HepG2 (cell line): ENCODE measurements around the gene CATSPERE. TPM values are rescaled to one million over a fixed set of nuclear protein-coding genes. Genes with fewer than 3 reads are reported as not detected.

Experiments used
- ATRX ChIP-seq: sonication (generic); formaldehyde crosslinking; IDR thresholded peaks from 2 replicates; pipeline ENCODE4 v1.4.0; 2020; ENCODE audit warnings: missing genetic modification reagents, borderline replicate concordance
- CHD4 ChIP-seq: fragments of 200-600 bp; sonication (generic); IDR thresholded peaks from 2 replicates; pipeline ENCODE4 v1.7.0; 2017; ENCODE audit warnings: mild to moderate bottlenecking, low read length, borderline replicate concordance
- ETV6 ChIP-seq: sonication (generic); formaldehyde crosslinking; conservative IDR thresholded peaks from 2 replicates; pipeline ENCODE4 v1.4.0; 2020; ENCODE audit warnings: missing genetic modification reagents
- FOSL2 ChIP-seq: sonication (generic); formaldehyde crosslinking; IDR thresholded peaks from 2 replicates; pipeline ENCODE4 v1.4.0; 2020; ENCODE audit warnings: missing genetic modification reagents
- GATAD2A ChIP-seq: IDR thresholded peaks from 2 replicates; pipeline ENCODE4 v1.6.1; 2016
- HDAC2 ChIP-seq: sonication (generic); formaldehyde crosslinking; IDR thresholded peaks from 2 replicates; pipeline ENCODE4 v1.4.0; 2020; ENCODE audit warnings: missing genetic modification reagents
- IRX3 ChIP-seq: sonication (generic); formaldehyde crosslinking; IDR thresholded peaks from 2 replicates; pipeline ENCODE4 v1.8.1; 2023; ENCODE audit warnings: mild to moderate bottlenecking, low read depth, missing genetic modification reagents, borderline replicate concordance
- KDM4B ChIP-seq: sonication (generic); formaldehyde crosslinking; IDR thresholded peaks from 2 replicates; pipeline ENCODE4 v1.4.0; 2020; ENCODE audit warnings: missing genetic modification reagents
- MBNL3 ChIP-seq: fragments of 250-450 bp; sonication (Bioruptor Pico); conservative IDR thresholded peaks from 2 replicates; pipeline ENCODE4 v1.8.0; 2022; ENCODE audit warnings: mild to moderate bottlenecking, inconsistent platforms
- MED13 ChIP-seq: sonication (generic); formaldehyde crosslinking; IDR thresholded peaks from 2 replicates; pipeline ENCODE4 v1.5.0; 2020; ENCODE audit warnings: missing genetic modification reagents
- MXD4 ChIP-seq: IDR thresholded peaks from 2 replicates; pipeline ENCODE4 v1.6.1; 2016; ENCODE audit warnings: mild to moderate bottlenecking, missing biosample characterization, missing genetic modification reagents
- NR3C1 ChIP-seq: sonication (generic); formaldehyde crosslinking; IDR thresholded peaks from 2 replicates; pipeline ENCODE4 v1.4.0; 2020; ENCODE audit warnings: missing genetic modification reagents
- PRMT3 ChIP-seq: sonication (generic); formaldehyde crosslinking; IDR thresholded peaks from 2 replicates; pipeline ENCODE4 v1.8.1; 2022; ENCODE audit warnings: low read depth, mild to moderate bottlenecking, moderate library complexity, missing genetic modification reagents, borderline replicate concordance
- RBM22 ChIP-seq: fragments of 200-400 bp; formaldehyde crosslinking; optimal IDR thresholded peaks from 2 replicates; pipeline ENCODE3; 2017; ENCODE audit warnings: mild to moderate bottlenecking, low read length, moderate library complexity
- SP4 ChIP-seq: sonication (generic); formaldehyde crosslinking; IDR thresholded peaks from 2 replicates; pipeline ENCODE4 v1.8.1; 2023; ENCODE audit warnings: mild to moderate bottlenecking, missing genetic modification reagents
- TCF7L2 ChIP-seq: IDR thresholded peaks from 2 replicates; pipeline ENCODE4 v1.6.1; 2011; ENCODE audit warnings: mild to moderate bottlenecking, low read depth, low read length, moderate library complexity
- TRIM24 ChIP-seq: sonication (generic); formaldehyde crosslinking; IDR thresholded peaks from 2 replicates; pipeline ENCODE4 v1.8.0; 2022; ENCODE audit warnings: mild to moderate bottlenecking, missing genetic modification reagents
- ZKSCAN1 ChIP-seq: fragments of 150-350 bp; IDR thresholded peaks from 2 replicates; pipeline ENCODE4 v1.6.1; 2014; ENCODE audit warnings: low read length
- ZNF124 ChIP-seq: sonication (generic); formaldehyde crosslinking; IDR thresholded peaks from 2 replicates; pipeline ENCODE4 v1.4.0; 2020; ENCODE audit warnings: missing genetic modification reagents
- ZNF354B ChIP-seq: sonication (generic); formaldehyde crosslinking; IDR thresholded peaks from 2 replicates; pipeline ENCODE4 v1.8.0; 2022; ENCODE audit warnings: mild to moderate bottlenecking, missing genetic modification reagents
- ZNF383 ChIP-seq: sonication (generic); formaldehyde crosslinking; IDR thresholded peaks from 2 replicates; pipeline ENCODE4 v1.4.0; 2020; ENCODE audit warnings: missing genetic modification reagents, mild to moderate bottlenecking, borderline replicate concordance
- ZNF512B ChIP-seq: sonication (generic); formaldehyde crosslinking; IDR thresholded peaks from 2 replicates; pipeline ENCODE4 v1.5.1; 2020; ENCODE audit warnings: missing genetic modification reagents, mild to moderate bottlenecking, borderline replicate concordance
- ZNF572 ChIP-seq: sonication (generic); formaldehyde crosslinking; IDR thresholded peaks from 2 replicates; pipeline ENCODE4 v1.5.1; 2020; ENCODE audit warnings: mild to moderate bottlenecking, missing genetic modification reagents
- ZNF644 ChIP-seq: IDR thresholded peaks from 2 replicates; pipeline ENCODE4 v1.6.1; 2016; ENCODE audit warnings: low read depth
- polyA plus RNA-seq, 8 experiments: library from polyadenylated mRNA; depleted of rRNA in 3 of 8; stranded (reverse) in 7 of 8; unstranded in 1 of 8; fragments of >200 nt; fragmentation: Illumina TruSeq in 4 of 8; extraction: Trizol in 4 of 8; gene quantifications; 2 replicates each; pipeline versions ENCODE4 v1.2.1 to v1.2.3, GENCODE V29; 2011 to 2016; ENCODE audit warnings: low read depth in 4 of 8, missing spikeins in 1 of 8, mixed read lengths in 1 of 8; ENCODE audit not compliant: insufficient read depth in 1 of 8
- total RNA-seq, 5 experiments: library from RNA; depleted of rRNA; stranded (reverse); fragments of >200 nt; fragmentation: Illumina TruSeq; extraction: Trizol; gene quantifications; 2 replicates each; pipeline ENCODE4 v1.2.3, GENCODE V29; 2016; ENCODE audit warnings: low read depth in 1 of 5
- TF ChIP-seq, protein P1 (sequence below): sonication (generic); formaldehyde crosslinking; IDR thresholded peaks from 2 replicates; pipeline ENCODE4 v1.4.0; 2020; ENCODE audit warnings: mild to moderate bottlenecking, missing genetic modification reagents
- TF ChIP-seq, protein P2 (sequence below): sonication (generic); formaldehyde crosslinking; IDR thresholded peaks from 2 replicates; pipeline ENCODE4 v1.8.1; 2022; ENCODE audit warnings: low read depth, mild to moderate bottlenecking, missing genetic modification reagents

Gene CATSPERE
- total and polyA plus RNA-seq, 2 of the 13 experiments (the other 11 are each of a cell fraction or from before 2014, with no cell fraction given): 0.34 to 0.51 TPM

- TF ChIP-seq ZNF124 (CRISPR knock-in tag) (no peak), FOSL2 (CRISPR knock-in tag) (no peak), PRMT3 (no peak), ATRX (CRISPR knock-in tag) (no peak), ZKSCAN1 (no peak), CHD4 (no peak), NR3C1 (CRISPR knock-in tag) (no peak), HDAC2 (CRISPR knock-in tag) (no peak), ETV6 (CRISPR knock-in tag) (no peak), ZNF383 (no peak), SP4 (peak; percentile 71), RBM22 (no peak), TRIM24 (no peak), ZNF354B (CRISPR knock-in tag) (no peak), TCF7L2 (no peak), IRX3 (peak; percentile 46; the same call in 1 of the 2 replicates), MED13 (CRISPR knock-in tag) (no peak), KDM4B (no peak), ZNF572 (CRISPR knock-in tag) (no peak), MXD4 (CRISPR knock-in tag) (peak; percentile 85), ZNF512B (CRISPR knock-in tag) (no peak), GATAD2A (CRISPR knock-in tag) (no peak; the same call in 1 of the 2 replicates), MBNL3 (CRISPR knock-in tag) (no peak), ZNF644 (no peak)
- TF ChIP-seq, protein P1, sequence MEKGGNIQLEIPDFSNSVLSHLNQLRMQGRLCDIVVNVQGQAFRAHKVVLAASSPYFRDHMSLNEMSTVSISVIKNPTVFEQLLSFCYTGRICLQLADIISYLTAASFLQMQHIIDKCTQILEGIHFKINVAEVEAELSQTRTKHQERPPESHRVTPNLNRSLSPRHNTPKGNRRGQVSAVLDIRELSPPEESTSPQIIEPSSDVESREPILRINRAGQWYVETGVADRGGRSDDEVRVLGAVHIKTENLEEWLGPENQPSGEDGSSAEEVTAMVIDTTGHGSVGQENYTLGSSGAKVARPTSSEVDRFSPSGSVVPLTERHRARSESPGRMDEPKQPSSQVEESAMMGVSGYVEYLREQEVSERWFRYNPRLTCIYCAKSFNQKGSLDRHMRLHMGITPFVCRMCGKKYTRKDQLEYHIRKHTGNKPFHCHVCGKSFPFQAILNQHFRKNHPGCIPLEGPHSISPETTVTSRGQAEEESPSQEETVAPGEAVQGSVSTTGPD (CRISPR knock-in tag): no peak
- TF ChIP-seq, protein P2, sequence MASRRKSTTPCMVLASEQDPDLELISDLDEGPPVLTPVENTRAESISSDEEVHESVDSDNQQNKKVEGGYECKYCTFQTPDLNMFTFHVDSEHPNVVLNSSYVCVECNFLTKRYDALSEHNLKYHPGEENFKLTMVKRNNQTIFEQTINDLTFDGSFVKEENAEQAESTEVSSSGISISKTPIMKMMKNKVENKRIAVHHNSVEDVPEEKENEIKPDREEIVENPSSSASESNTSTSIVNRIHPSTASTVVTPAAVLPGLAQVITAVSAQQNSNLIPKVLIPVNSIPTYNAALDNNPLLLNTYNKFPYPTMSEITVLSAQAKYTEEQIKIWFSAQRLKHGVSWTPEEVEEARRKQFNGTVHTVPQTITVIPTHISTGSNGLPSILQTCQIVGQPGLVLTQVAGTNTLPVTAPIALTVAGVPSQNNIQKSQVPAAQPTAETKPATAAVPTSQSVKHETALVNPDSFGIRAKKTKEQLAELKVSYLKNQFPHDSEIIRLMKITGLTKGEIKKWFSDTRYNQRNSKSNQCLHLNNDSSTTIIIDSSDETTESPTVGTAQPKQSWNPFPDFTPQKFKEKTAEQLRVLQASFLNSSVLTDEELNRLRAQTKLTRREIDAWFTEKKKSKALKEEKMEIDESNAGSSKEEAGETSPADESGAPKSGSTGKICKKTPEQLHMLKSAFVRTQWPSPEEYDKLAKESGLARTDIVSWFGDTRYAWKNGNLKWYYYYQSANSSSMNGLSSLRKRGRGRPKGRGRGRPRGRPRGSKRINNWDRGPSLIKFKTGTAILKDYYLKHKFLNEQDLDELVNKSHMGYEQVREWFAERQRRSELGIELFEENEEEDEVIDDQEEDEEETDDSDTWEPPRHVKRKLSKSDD (CRISPR knock-in tag): no peak
Observed at GRCh38 chr1:244652623-244653438, 191.8 kb downstream of the CATSPERE start, which contains the start of gene DESI2 (continued).
